HG03342 (cell line): ENCODE results near the gene RAPSN.

ENCODE experiments used
- ATAC-seq: cut with Tn5 transposase; IDR thresholded peaks from one replicate; pipeline ENCODE4 v1.9.1; 2021; ENCODE audit warnings: mild to moderate bottlenecking, moderate library complexity; ENCODE audit not compliant: unreplicated experiment

The RAPSN gene

GRCh38 chr11:47391711-47392432, 57.1 kb downstream of the RAPSN start:
- ATAC-seq = no peak

- ATAC-seq = no peak
Observed at GRCh38 chr11:47391077-47391583, 57.8 kb downstream of the RAPSN start.

- no peak for ATAC-seq
Observed at GRCh38 chr11:47390422-47390760, 58.5 kb downstream of the RAPSN start.

GRCh38 chr11:47389577-47390421, 59.1 kb downstream of the RAPSN start:
- no peak for ATAC-seq

- no peak for ATAC-seq
Observed at GRCh38 chr11:47388697-47389576, 60.0 kb downstream of the RAPSN start.

GRCh38 chr11:47387944-47388696, 60.8 kb downstream of the RAPSN start:
- no peak for ATAC-seq
